ENCODE data around the gene NUBPL. TPM values are rescaled to one million over a fixed set of nuclear protein-coding genes. Genes with fewer than 3 reads are reported as not detected.

NUBPL gene
- total RNA-seq, 4 donors from 2014 or later = 4.6 to 8.8 (median 7.7) TPM

- Histone ChIP-seq H3K27ac (no peak overlapping the region), H3K9me3 (no peaks in the 10 kb centered on the region), H3K4me3 (no peak overlapping the region), H3K4me1 (no peaks in the 10 kb centered on the region), H3K36me3 (no peaks in the 10 kb centered on the region), H3K27me3 (no peaks in the 10 kb centered on the region)
- TF ChIP-seq POLR2A (IDR thresholded peaks at IDR 0.05) = no peak
- TF ChIP-seq, protein P1, sequence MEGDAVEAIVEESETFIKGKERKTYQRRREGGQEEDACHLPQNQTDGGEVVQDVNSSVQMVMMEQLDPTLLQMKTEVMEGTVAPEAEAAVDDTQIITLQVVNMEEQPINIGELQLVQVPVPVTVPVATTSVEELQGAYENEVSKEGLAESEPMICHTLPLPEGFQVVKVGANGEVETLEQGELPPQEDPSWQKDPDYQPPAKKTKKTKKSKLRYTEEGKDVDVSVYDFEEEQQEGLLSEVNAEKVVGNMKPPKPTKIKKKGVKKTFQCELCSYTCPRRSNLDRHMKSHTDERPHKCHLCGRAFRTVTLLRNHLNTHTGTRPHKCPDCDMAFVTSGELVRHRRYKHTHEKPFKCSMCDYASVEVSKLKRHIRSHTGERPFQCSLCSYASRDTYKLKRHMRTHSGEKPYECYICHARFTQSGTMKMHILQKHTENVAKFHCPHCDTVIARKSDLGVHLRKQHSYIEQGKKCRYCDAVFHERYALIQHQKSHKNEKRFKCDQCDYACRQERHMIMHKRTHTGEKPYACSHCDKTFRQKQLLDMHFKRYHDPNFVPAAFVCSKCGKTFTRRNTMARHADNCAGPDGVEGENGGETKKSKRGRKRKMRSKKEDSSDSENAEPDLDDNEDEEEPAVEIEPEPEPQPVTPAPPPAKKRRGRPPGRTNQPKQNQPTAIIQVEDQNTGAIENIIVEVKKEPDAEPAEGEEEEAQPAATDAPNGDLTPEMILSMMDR (IDR thresholded peaks at IDR 0.05) = no peak
- no peak for DNase-seq
Measured at GRCh38 chr14:31549817-31550216, 11.4 kb upstream of the NUBPL start.

GRCh38 chr14:31550589-31550988 is 10.6 kb upstream of the NUBPL start:
- Histone ChIP-seq H3K4me3 (no peak overlapping the region), H3K9me3 (no peaks in the 10 kb centered on the region), H3K27ac (no peak overlapping the region), H3K36me3 (no peaks in the 10 kb centered on the region), H3K27me3 (no peaks in the 10 kb centered on the region), H3K4me1 (no peaks in the 10 kb centered on the region)
- no peak for TF ChIP-seq POLR2A (IDR thresholded peaks at IDR 0.05)
- TF ChIP-seq, protein P1 (IDR thresholded peaks at IDR 0.05) = no peak
- no peak for DNase-seq

GRCh38 chr14:31556191-31556590 is 5.0 kb upstream of the NUBPL start:
- no peaks in the 10 kb centered on the region for H3K27me3 ChIP-seq
- TF ChIP-seq, protein P1 (IDR thresholded peaks at IDR 0.05) = no peak
- no peak for TF ChIP-seq POLR2A (IDR thresholded peaks at IDR 0.05)
- no peak overlapping the region for H3K27ac ChIP-seq
- DNase-seq = no peak
- H3K9me3 ChIP-seq = no peaks in the 10 kb centered on the region
- no peaks in the 10 kb centered on the region for H3K4me1 ChIP-seq
- no peak overlapping the region for H3K4me3 ChIP-seq
- no peaks in the 10 kb centered on the region for H3K36me3 ChIP-seq

DNA sequence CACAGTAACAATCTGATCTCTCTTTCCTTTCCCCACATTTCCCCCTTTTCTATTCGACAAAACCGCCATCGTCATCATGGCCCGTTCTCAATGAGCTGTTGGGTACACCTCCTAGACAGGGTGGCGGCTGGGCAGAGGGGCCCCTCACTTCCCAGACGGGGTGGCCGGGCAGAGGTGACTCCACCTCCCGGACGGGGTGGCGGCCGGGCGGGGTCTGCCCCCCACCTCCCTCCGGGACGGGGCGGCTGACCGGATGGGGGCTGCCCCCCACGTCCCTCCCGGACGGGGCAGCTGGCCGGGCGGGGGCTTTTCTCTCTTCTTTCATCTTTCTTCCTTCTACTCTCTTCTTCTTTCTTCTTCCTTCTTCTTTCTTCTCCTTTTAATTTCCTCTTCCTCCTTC is 1.3 kb upstream of the NUBPL start:
- peaks cover 0 to 7% (median 0%) of the 10 kb centered on the region in 4 donors for H3K4me1 ChIP-seq
- H3K36me3 ChIP-seq = no peaks in the 10 kb centered on the region
- no peak overlapping the region for H3K4me3 ChIP-seq
- TF ChIP-seq, protein P1 (IDR thresholded peaks at IDR 0.05) = no peak
- no peak for TF ChIP-seq POLR2A (IDR thresholded peaks at IDR 0.05)
- H3K27ac ChIP-seq = no peak overlapping the region
- H3K27me3 ChIP-seq = no peaks in the 10 kb centered on the region
- no peak for DNase-seq
- no peaks in the 10 kb centered on the region for H3K9me3 ChIP-seq

DNA sequence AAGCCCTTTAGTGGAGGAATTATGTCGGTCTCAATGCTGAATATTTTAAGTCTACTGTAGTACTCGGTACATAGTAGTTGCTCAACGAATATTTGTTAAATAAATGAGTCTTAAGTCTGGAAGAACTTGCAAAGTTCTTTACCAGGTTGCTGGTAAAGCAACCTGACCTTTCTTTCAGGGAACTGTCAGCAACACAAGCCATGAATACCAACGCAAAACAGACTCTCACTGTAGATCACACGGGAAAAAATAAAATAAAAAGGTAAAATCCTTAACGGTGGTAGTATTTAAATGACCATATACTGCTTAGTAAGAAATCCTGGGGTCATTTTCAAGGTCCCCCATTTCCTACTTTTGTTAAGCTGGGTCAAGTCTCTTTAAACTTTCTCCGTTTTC is 447 bp upstream of the NUBPL start:
- TF ChIP-seq POLR2A (IDR thresholded peaks at IDR 0.05) = no peak
- TF ChIP-seq, protein P1 (IDR thresholded peaks at IDR 0.05) = no peak
- Histone ChIP-seq H3K4me3 (peak overlapping the region; percentile 67 to 93 (median 78)), H3K4me1 (peaks cover 0 to 7% (median 0%) of the 10 kb centered on the region in 4 donors), H3K27ac (peak overlapping the region; percentile 76 to 89 (median 85)), H3K27me3 (no peaks in the 10 kb centered on the region), H3K36me3 (no peaks in the 10 kb centered on the region), H3K9me3 (no peaks in the 10 kb centered on the region)
- no peak for DNase-seq

DNA sequence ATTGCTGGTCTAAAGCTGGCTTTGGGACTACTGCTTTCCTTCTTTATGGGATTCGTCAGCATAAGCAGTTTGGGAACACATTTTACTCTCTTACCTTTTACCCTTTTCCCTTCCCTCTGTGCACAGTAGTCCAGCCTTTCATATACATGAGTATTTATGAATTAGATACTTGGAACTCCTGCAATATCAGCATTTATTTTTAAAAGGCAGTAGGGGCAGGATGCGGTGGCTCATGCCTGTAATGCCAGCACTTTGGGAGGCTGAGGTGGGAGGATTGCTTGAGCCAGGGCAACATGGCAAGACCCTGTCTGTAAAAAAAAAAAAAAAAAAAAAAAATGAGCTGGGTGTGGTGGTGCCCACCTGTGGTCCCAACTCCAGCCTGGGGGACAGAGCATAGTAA is 3.0 kb downstream of the NUBPL start:
- Histone ChIP-seq H3K27ac (no peak overlapping the region), H3K36me3 (no peaks in the 10 kb centered on the region)
- TF ChIP-seq, protein P1 (IDR thresholded peaks at IDR 0.05) = no peak
- TF ChIP-seq POLR2A (IDR thresholded peaks at IDR 0.05) = no peak

More for the DNA sequence above, 3.0 kb downstream of the NUBPL start:
- H3K9me3 ChIP-seq = no peaks in the 10 kb centered on the region
- H3K27me3 ChIP-seq = no peaks in the 10 kb centered on the region
- H3K4me1 ChIP-seq = peaks cover 0 to 7% (median 0%) of the 10 kb centered on the region in 4 donors
- DNase-seq = no peak
- no peak overlapping the region for H3K4me3 ChIP-seq

Measured in Peyer's patch (tissue), 4 donors.